Stimulated activated CD8-positive, alpha-beta memory T cell treated with anti-CD3 and anti-CD28 coated beads, Interleukin-15, amount 100 ng/mL, for 4 hours (primary cell): ENCODE measurements around the gene CXCR3.
"Not testable (repeated sequence)": the region's sequence is repeated elsewhere in the genome, so short reads cannot be mapped to it uniquely, and the experiment has no call there.

Source experiments
- DNase-seq, 2 donors: peaks; one replicate each; pipeline ENCODE4 v3.0.0-alpha.2; 2020; ENCODE audit warnings: low read depth in 2 of 2

The CXCR3 gene

DNA sequence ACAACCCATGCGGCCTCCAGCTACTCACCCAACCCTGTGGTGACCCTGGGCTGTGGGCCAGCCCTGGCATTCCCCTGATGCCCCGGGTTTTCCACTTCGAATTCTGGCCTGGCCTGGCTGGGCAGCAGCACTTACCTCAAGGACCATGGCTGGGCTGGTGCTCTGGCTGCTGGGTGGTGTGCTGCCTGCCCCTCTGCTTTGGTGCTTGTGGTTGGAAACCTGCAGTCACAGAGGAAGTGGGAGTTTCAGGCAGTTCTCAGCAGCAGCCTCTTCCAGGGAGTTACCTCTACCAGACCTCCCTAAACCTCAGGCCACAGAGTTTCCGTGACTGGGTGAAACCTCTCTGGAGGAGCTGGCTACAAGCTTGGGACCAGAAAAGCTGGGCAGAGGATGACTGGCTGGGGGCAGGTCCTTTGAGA lies at the start of gene CXCR3:
Gene CXCR3, minus strand, starts transcription at position 209 of the 419 bp plus-strand sequence. Its CDS starts 62 bp downstream, at position 147.
- peak; percentile 53 to 58 for DNase-seq

DNA sequence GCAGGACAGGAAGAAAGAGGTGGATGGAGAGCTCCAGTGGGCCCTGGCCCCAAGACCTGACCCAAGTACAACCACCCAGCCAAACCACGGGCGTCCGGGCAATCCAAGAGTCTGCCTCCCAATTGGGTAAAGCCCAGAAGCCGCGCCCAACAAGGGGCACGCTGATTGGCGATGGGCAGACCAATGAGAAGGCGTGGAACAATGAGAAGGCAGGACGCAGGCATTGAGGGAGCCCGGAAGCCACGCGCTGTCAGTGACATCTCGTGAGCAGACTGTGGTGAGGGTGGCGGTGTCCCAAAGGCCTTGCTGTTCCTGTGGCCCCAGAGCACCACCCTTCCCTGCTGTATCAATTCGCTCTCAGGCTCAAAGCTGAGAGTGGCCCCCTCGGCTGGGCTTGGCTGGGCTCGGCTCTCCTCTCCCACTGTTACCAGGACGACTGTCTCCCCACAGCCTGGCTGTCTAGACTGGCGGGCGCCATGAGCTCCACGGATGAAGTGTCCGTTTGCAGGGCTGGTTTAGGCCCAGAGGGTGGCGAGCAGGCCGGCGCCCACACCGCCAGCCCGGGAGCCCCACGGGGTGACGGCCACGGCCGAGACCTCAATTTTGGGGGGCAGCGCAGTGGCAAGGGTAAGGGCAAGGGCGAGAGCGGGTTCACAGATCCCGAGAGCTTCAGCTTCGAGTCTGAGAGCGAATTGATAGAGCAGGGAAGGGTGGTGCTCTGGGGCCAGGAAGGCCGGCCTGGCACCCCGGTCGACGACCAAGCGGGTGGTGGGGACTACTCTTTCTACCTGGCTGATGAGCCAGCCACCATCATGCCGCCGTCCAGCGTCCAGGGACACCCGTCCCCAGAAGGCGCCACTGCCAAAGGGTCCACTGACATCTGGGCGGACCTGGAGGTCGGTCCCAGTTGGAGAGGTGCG lies 49.3 kb upstream of the CXCR3 start, which contains the start of gene LOC101059915:
Gene LOC101059915, plus strand, starts transcription at position 219 of the 920 bp plus-strand sequence.
- DNase-seq: no peak

DNA sequence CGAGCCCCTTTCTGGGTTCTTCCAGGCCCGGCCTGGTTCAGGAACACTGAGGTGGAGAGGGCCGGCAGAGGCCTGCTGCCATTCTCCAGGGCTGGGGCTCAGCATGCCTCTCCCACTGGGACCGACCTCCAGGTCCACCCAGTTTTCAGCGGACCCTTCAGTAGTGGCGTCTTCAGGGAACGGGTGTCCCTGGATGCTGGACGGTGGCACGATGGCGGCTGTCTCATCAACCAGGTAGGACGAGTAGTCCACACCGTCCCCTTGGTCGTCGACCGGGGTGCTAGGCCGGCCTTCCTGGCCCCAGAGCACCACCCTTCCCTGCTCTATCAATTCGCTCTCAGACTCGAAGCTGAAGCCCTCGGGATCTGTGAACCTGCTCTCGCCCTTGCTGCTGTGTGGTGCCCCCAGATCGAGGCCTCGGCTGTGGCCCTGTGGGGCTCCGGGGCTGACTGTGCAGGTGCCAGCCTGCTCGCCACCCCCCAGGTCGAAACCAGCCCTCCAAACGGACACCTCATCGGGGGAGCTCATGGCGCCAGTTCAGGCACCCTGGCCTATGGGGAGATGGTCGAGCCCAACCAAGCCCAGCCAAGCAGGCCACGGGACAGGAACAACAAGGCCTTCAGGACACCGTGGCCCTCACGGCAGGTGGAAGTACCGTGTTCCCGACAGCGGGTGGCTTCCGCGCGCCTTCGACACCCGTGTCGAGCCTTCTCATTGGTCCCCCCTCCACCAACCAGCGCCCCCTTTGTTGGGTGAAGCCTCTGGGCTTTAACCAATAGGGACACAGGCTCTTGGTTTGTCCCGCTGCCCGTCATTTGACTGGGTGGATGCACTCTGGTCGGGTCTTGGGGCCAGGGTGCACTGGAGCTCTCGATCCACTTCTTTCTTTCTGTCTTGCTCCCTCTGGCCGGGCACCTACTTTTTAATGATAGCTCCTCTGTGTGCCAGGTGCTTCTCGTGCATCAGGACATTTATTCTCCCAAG lies 48.2 kb upstream of the CXCR3 start:
- DNase-seq: no peak

DNA sequence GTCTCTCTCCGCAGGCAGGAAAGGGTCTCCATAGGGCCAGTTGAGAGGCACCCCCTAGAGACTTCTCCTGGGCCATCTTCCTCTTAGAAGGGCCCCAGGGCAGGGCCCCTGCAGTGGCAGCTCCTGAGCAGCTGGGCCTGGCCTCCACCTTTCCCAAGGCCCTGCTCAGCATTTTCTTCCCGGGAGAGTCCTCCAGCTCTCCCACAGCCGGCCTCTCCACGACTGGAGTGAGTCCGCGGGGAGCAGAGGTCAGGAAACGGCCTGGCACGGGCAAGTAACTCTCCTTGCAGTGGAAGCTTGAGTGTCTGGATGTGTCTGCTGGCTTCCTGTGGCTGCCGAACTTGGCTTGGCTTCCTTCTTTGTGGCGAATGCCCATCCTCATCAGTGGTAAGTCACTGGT lies 47.4 kb upstream of the CXCR3 start:
- DNase-seq: no peak

DNA sequence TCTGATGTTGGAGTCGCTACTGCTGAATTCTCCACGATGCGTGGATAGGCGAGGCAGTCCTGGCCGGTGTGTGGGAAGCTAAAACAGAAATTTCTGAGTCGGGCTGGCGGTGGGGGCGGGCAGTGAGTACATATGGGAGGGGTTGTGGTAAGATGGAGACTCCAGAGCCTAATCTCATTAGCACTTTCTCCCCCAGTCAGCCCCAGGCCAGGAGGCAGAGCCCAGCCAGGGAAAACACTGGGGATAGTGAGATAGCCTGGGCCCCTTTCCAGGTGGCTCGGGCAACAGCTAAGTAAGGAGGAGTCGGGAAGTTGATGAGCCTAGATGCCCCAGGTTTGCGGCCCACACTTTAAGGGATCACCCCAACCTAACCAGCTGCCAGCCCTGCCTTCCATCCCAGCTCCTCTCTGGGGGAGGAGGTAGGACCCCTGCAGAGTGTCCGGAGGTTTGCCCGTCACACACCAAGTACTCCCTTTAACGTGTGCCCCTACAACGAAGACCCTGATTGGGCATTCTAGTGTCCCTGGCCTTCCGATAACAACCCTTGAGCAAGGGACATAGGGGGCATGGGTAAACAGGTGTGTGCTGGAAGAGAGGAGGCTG lies 46.7 kb upstream of the CXCR3 start:
- no peak for DNase-seq

DNA sequence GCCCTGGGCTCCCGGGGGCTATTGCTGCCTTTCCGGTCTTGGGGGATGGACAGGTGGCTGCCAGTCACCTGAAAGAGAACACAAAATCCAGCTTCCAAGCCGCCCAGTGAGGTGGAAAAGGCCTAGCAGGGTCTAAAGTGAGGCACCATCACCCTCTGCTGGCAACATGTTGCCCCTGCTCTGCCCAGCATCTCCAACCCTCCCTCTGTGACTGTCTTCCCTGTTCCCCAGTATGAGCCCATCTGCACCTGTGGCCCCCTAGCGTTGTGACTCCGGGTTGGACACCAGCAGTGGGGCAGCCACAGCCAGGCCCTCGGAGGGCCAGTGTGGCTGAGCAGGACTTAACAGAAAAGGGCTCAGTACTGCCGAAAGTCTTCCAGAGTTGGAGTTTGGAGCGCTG lies 45.9 kb upstream of the CXCR3 start:
- not testable (repeated sequence) for DNase-seq

DNA sequence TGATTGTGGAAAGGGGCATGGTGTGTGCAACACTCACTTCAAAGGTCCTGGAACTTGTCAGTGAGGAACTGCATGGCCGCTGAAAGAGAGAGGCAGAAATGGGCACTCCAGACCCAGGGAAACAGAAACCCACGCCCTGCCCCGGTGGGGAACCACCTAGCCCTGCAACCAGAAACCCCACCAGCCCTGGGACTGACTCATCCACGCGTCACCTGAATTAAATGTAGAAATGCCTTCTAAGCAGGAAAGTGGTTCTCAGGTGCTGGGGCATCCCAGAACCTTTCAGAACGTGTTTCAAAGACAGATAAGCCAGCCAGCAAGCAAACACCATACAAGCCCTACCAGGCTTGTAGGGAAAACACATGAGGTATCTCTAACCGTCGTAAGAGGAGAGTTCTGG lies 44.9 kb upstream of the CXCR3 start:
- DNase-seq: peak; percentile 39 to 41

DNA sequence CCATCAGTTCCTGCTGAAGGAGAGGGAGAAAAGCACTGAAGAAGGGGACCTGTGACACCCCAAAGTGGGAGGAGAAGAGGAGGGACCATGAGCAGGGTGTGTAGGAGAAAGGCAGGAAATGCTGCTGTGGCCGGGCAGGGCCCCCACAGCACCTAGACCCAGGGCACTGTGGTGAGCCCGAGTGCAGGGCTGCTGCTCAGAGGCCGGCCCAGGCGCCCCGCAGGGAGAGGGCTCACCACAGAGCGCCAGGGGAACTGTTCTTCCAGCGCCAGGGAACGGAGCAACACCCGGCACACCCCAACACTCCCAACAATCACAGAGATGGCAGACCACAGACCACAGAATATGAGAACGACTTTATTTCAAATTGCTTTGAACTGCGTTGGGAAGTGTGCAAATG lies 44.3 kb upstream of the CXCR3 start:
- DNase-seq: not testable (repeated sequence)

DNA sequence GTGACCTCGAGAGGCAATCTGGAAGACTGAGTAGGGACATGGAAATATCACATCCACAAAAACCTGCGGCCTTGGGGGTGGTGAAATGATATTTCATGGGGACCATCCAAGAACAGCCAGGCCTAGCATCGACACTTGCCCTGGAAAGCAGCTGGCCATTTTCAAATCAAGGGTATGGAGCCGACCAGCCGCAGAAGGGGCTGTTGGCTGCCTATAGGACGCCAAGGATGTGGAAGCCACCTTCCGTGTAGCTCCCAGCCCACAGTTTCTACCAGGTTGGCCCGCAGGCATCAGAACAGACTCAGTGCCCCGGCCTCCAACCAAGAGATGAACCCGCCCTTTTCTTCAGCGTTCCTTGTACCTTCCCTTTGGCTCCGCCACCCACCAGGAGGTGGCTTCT lies 43.6 kb upstream of the CXCR3 start:
- no peak for DNase-seq

DNA sequence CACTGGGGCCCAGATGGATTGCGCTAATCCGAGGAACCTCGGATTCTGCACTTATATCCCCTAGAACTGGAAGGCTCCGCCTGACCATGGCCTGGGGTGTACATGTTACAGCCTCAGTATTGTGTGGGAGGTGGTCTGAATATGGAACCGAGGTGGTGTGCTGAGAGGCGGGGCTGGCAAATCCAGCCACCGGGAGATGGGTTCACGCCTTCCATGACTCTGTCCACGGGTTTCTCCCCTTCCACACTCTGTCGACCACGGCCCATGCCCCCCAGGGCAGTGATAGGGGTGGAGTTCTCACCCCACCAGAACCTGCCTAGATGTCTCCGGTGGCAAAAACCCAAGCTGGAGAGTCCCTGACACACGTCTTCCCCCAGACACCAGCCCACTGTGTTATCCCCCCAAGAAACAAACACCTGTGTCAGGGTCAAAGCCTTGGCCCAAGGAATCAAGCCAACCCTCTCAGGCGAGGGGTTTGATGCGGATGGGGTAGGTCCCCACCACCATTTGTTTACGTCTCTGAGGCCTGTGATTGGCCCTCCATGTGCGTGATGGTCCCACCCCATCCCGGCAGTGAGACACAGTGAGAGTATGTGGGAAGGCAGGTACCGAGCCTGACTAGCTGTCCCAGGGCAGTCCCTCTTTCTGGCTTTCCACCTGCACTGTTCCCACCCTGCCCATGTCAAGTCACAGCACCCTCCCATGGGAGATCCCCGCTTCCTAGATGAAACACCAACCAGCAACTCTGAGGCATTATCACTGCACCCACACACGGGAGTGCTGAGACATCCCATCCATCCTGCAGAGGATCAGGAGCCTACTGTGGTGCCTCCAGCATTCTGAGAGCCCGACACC lies 42.5 kb upstream of the CXCR3 start:
- no peak for DNase-seq

DNA sequence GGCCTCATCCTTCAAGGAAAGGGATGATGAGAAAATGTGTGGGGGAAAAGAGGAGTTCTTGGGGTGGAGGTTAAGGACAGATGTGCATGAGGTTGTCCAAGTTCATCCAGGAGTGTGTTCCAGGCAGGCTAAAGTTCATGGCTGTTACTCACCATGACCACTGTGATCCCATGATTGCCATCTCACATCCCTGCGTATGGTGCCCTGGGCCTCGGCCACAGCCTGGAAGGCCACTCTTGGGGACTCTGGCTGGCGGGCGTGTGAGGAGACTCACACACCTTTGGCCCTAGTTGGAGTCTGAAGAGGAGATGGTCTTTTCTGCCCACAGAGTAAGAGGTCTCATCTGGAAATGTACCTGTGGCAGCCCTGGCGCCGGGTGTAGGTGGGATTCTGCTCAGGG lies 41.6 kb upstream of the CXCR3 start:
- no peak for DNase-seq

DNA sequence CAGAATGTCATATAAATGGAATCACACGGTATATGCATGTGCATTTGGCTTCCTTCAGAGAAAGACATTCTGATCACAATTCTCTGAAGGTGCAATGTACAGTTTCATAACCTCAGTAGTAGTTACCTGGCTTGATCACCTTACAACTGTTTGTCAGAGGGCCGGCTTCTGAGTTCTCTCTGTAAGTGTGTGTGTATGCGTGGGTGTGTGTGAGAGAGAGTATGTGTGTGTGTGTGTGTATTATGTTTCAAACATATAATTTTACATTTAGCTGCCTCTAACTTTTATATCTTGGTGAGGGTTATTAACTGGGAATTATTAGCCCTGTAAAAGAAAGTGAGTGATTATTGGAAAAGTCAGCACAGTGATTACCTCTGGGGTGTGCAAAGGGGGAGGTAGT lies 41.0 kb upstream of the CXCR3 start:
- DNase-seq: no peak

DNA sequence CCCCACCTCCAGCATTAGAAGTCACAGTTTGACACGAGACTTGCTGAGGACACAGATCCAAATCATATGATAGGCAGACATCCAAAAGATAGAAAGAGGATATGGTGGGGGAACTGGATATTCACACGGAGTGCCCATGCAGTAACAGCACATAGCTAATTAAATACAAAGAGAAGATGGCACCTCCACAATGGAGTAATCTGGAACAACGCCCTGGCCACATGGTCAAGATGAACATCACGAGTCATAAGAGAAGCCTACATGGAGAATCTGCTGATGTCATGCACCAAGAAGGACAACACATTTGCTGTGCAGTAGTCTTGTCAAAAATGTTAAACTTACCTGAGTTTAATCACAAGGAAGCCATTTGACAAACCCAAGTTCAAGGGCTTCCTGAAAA lies 39.0 kb upstream of the CXCR3 start:
- DNase-seq: no peak

DNA sequence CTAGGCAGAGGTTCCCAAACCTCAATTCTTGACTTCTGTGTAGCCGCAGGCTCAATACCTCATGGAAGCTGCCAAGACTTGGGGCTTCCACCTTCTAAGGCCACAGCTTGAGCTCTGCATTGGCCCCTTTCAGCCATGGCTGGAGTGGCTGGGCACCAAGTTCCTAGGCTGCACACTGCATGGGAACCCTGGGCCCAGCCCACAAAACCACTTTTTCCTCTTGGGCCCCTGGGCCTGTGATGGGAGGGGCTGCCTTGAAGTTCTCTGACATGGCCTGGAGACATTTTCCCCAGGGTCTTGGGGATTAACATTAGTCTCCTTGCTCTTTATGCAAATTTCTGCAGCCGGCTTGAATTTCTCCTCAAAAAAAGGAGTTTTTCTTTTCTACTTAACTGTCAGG lies 35.0 kb upstream of the CXCR3 start:
- DNase-seq: no peak

DNA sequence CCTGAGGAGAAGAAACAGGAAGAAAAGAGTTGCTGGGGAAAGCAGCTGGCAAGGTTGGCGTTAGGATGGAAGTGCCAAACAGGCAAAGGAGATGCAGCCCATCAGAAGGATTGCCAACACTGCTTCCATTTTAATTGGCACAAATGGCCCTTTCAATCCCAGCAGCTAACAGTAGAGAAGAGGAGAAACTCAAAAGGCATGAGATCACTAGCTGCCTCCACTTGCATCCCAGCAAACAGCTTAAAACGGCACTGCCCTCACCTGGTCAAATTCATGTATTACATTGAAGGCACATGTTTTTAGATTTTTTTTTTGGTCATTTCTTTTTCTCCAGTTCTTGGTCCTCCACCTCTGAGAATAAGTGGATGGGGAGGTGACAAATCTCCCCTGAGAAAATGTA lies 34.1 kb upstream of the CXCR3 start:
- peak in 1 of 2 donors; percentile 32 for DNase-seq

DNA sequence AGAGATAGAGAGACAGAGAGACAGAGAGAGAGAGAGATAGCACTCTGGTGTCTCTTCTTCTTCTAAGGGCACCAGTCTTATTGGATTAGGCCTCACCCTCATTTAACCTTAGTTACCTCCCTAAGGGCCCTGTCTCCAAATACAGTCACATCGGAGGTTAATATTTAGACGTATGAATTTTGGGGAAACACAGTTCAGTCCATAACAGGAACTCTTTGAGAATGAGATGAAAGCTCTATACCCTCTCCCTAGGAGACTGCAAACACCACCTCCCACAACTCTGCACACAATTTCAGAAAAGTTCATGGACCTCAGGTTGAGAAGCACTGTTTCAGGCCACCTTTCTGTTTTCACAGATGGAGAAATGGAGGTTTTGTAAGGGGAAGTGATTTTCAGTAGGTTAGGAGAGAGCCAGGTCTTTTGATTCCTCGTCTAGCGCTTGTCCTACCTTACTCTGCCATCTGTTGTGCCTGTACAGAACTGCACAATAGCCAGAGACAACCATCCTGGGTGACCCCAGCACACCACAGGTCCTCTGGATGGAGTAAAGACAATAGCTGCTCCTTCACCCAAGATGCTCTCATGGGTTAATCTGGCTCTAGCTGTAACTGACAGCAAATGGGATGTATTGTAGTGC lies 32.1 kb upstream of the CXCR3 start:
- no peak for DNase-seq

DNA sequence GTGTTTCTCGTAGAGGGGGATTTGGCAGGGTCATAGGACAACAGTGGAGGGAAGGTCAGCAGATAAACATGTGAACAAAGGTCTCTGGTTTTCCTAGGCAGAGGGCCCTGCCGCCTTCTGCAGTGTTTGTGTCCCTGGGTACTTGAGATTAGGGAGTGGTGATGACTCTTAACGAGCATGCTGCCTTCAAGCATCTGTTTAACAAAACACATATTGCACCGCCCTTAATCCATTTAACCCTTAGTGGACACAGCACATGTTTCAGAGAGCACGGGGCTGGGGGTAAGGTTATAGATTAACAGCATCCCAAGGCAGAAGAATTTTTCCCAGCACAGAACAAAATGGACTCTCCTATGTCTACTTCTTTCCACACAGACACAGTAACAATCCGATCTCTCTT lies 26.1 kb upstream of the CXCR3 start:
- not testable (repeated sequence) for DNase-seq

DNA sequence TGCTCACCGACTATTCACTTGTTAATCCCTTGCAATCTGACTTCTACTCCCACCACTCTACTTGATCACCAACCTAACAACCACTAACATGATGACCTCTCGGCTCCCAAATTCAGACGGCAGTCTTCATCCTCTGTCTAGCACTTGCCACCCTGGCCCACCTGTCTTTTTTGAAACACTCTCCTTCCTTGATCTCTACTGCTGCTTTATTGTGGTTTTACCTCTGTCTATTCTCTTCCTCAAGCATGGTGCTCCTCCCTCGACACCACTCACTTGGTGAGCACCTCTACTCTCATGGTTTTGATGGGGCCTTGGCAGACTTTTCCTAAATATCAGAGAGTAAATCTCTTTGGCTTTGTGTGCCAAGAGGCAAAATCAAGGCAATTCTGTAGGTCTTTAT lies 21.7 kb upstream of the CXCR3 start:
- DNase-seq: no peak

DNA sequence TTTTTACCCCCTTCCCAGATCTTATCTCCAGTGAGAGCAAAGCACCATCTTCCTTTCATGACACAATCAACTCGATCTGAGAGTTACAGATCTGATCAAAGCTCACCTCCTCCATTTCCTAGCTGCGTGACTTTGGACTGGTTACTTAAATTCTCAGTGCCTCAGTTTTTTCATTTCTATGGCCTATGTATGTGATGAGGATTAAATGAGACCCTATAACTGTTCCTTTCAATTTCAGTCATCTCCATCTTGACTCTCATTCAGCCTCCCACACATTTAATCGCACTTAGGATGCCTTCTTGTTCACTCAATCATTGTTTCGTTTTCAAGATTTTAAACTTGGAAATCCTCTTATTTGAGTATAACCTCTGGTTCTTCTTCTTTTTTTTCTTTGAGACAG lies 20.1 kb upstream of the CXCR3 start:
- DNase-seq: no peak

DNA sequence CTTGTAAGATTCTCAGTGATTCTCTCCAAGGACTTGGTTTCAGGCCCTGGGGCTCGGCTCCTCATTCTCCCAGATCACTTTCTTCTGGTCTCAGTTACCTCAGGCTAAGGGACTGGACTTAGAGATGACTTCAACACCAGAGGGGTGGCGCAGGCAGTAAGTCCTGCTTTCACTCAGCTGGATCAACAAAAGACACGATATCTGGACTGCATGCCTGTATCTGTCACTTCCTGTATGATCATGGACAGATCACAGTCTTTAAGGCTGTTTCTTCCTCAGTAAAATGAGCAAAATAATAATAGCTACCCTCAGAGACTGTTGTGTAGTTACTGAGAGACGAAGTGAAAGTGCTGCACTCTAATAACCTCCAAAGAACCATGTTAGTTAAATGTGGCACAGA lies 19.5 kb upstream of the CXCR3 start:
- no peak for DNase-seq

DNA sequence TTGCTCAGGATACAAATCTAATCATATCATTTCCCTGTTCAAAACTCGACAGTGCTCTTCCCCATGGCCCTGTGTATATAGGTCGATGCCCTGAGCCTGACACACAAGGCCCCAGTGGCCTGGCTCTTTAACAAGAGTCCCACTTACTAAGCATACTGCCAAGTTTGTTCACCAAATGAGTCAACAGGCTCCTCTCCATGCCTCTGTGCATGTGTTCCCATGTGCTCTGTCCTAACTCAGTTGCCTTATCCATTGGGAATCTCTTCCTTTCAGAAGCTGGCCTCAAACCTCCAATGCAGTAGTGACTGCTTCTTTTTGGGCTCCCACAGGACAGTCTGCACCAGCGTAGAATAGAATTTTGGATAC lies 18.9 kb upstream of the CXCR3 start:
- no peak for DNase-seq
